ENCODE data around the gene C3orf62. TPM values are rescaled to one million over a fixed set of nuclear protein-coding genes. Genes with fewer than 3 reads are reported as not detected.

The C3orf62 gene
- total RNA-seq, 4 donors from 2014 or later: 5.9 to 9.0 (median 8.5) TPM

DNA sequence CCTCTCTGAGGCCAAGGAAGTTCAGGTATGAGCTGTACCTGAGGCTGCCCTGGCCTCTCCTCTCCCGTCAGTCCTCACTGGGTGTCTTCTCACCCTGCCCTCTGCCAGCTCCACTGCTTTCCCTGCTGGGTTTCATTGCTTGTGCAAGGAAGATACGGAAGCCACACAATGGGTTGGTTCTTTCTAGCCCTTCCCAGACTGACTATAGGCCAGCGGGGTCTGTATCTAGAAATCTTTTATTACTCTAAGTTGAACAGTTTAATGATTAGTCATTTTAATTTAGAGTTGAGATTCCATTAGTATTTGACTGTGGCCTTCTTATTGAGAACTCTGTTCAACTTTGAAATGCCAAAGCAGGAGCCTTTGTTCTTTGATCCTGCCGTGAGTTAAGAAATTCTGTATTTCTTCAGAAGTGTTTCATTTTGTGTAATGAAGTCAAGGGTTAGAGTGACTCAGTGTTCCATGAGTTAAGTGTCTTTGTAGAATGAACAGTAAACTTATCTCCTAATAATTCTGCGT, 16.2 kb downstream of the C3orf62 start:
- peaks cover 7% of the 10 kb centered on the region for H3K4me1 ChIP-seq
- no peak for DNase-seq (ENCODE audit: low spot score in 2 of 2)
- H3K9me3 ChIP-seq: no peaks in the 10 kb centered on the region
- TF ChIP-seq, protein P1, sequence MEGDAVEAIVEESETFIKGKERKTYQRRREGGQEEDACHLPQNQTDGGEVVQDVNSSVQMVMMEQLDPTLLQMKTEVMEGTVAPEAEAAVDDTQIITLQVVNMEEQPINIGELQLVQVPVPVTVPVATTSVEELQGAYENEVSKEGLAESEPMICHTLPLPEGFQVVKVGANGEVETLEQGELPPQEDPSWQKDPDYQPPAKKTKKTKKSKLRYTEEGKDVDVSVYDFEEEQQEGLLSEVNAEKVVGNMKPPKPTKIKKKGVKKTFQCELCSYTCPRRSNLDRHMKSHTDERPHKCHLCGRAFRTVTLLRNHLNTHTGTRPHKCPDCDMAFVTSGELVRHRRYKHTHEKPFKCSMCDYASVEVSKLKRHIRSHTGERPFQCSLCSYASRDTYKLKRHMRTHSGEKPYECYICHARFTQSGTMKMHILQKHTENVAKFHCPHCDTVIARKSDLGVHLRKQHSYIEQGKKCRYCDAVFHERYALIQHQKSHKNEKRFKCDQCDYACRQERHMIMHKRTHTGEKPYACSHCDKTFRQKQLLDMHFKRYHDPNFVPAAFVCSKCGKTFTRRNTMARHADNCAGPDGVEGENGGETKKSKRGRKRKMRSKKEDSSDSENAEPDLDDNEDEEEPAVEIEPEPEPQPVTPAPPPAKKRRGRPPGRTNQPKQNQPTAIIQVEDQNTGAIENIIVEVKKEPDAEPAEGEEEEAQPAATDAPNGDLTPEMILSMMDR (IDR thresholded peaks at IDR 0.05): no peak
- no peak for TF ChIP-seq POLR2AphosphoS5 (IDR thresholded peaks at IDR 0.05)
- no peak for TF ChIP-seq EP300 (IDR thresholded peaks at IDR 0.05)
- TF ChIP-seq POLR2A (IDR thresholded peaks at IDR 0.05): no peak
- no peak overlapping the region for H3K4me3 ChIP-seq
- no peaks in the 10 kb centered on the region for H3K36me3 ChIP-seq
- no peaks in the 10 kb centered on the region for H3K27me3 ChIP-seq
- no peak overlapping the region for H3K27ac ChIP-seq
- WGBS: 89% methylated on average over 5 of the region's 5 CpGs

DNA sequence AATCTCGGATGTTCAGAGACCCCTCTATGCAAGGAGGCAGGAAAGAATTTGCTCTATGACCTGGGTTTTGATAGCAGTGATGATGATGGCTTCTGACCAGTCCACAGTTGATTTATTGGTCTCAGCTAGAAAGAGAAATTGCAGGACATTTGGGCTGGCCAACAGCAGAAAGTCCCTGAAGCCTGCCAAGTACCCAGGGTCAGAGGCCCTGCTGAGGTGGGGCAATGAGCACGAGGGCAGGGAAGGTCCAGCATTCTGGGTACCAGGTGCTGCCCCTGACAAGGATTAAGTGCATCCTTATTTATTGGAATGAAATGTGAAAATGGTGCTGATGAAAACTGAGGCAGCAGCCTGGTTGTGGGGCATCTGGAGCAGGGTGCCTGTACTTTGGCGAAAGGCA, 19.8 kb downstream of the C3orf62 start:
- Histone ChIP-seq H3K4me1 (peaks cover 8% of the 10 kb centered on the region), H3K27ac (no peak overlapping the region), H3K27me3 (no peaks in the 10 kb centered on the region), H3K4me3 (no peak overlapping the region), H3K36me3 (no peaks in the 10 kb centered on the region), H3K9me3 (no peaks in the 10 kb centered on the region)
- DNase-seq (ENCODE audit: low spot score in 2 of 2): no peak
- 73% methylated on average over 3 of the region's 3 CpGs for WGBS
- no peak for TF ChIP-seq EP300 (IDR thresholded peaks at IDR 0.05)
- no peak for TF ChIP-seq POLR2A (IDR thresholded peaks at IDR 0.05)
- TF ChIP-seq, protein P1 (IDR thresholded peaks at IDR 0.05): no peak
- TF ChIP-seq POLR2AphosphoS5 (IDR thresholded peaks at IDR 0.05): no peak

DNA sequence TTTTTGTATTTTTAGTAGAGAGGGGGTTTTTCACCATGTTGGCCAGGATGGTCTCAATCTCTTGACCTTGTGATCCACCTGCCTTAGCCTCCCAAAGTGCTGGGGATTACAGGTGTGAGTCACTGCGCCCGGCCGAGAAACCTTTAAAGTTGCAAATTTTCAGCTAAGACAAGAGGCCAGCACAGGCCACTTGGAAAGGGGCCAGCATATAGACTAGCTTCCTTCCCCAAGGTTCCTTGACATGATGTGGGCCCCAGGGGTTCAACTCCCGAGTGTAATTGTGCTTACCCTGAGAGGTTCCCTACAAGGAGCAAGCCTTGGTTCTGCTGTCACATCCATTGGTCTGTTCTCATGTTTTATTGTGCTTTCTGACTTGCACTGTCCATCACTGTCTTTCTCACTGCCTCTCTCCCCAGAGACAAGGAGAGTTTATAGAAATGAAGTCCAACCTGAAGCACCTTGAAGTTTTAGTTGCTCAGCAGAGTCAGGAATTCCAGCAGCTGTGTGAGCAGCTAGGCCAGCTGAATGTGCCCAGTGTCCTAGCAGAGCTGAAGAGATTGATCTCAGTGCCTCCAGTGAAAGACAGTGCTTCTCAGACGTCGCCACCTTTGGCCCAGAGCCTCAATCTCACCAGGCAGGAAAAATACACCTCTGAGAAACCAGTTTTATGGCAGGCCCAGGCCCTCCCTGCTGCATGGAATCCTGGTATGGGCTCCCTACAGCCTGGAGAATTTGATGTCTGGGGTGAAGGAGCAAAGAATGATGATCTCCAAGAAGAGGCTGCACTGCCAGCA, 21.1 kb downstream of the C3orf62 start:
- H3K27ac ChIP-seq: no peak overlapping the region
- no peaks in the 10 kb centered on the region for H3K36me3 ChIP-seq
- H3K27me3 ChIP-seq: no peaks in the 10 kb centered on the region
- WGBS: 69% methylated on average over 6 of the region's 6 CpGs
- DNase-seq (ENCODE audit: low spot score in 2 of 2): no peak
- no peak overlapping the region for H3K4me3 ChIP-seq
- H3K4me1 ChIP-seq: peaks cover 8% of the 10 kb centered on the region
- no peak for TF ChIP-seq POLR2A (IDR thresholded peaks at IDR 0.05)
- TF ChIP-seq, protein P1 (IDR thresholded peaks at IDR 0.05): no peak
- no peak for TF ChIP-seq POLR2AphosphoS5 (IDR thresholded peaks at IDR 0.05)
- no peak for TF ChIP-seq EP300 (IDR thresholded peaks at IDR 0.05)
- no peaks in the 10 kb centered on the region for H3K9me3 ChIP-seq

DNA sequence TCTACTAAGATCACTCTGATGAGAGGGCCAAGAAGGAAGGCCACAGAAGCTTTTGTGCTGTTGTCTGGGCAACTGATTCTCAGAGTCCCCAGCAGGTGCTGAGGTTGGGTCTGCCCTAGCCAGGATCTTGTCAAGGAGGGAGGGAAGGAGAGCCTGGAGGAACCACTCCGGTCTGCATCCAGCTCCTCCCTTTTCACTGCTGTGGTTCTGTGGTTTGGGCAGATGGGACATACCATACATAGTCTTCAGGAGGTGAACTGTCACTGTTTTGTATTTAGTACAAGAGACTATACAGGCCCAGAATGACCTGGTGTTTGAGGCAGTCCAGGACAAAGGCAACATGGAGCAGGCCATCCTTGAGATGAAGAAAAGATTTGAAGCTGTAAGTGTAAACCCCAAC, 21.9 kb downstream of the C3orf62 start:
- no peaks in the 10 kb centered on the region for H3K36me3 ChIP-seq
- H3K27ac ChIP-seq: no peak overlapping the region
- no peaks in the 10 kb centered on the region for H3K9me3 ChIP-seq
- no peak overlapping the region for H3K4me3 ChIP-seq
- TF ChIP-seq, protein P1 (IDR thresholded peaks at IDR 0.05): no peak
- TF ChIP-seq POLR2A (IDR thresholded peaks at IDR 0.05): no peak
- WGBS: 43% methylated on average over 1 of the region's 1 CpG
- no peaks in the 10 kb centered on the region for H3K27me3 ChIP-seq
- H3K4me1 ChIP-seq: peaks cover 8% of the 10 kb centered on the region
- DNase-seq (ENCODE audit: low spot score in 2 of 2): no peak

DNA sequence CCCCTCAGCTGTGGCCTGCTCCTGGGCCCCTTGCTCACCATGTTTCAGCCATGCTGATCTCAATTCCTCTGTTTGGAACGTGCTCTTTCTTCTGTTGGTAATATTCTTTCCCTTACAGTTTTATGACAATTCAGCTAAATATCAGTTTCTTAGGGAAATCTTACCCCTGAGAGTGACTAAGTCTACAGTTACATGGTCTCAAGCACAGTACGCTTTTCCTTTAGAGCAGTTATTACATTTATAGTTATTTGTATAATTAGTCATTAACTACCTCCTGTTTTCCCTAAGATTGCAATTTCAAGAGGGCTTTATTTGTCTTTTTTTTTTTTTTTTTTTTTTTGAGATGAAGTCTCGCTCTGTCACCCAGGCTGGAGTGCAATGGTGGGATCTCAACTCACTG, 23.5 kb downstream of the C3orf62 start:
- Histone ChIP-seq H3K4me3 (no peak overlapping the region), H3K27me3 (no peaks in the 10 kb centered on the region), H3K4me1 (peaks cover 15% of the 10 kb centered on the region), H3K9me3 (no peaks in the 10 kb centered on the region), H3K27ac (no peak overlapping the region), H3K36me3 (no peaks in the 10 kb centered on the region)
- no peak for TF ChIP-seq EP300 (IDR thresholded peaks at IDR 0.05)
- TF ChIP-seq, protein P1 (IDR thresholded peaks at IDR 0.05): no peak
- no peak for TF ChIP-seq POLR2AphosphoS5 (IDR thresholded peaks at IDR 0.05)
- TF ChIP-seq POLR2A (IDR thresholded peaks at IDR 0.05): no peak
- DNase-seq (ENCODE audit: low spot score in 2 of 2): no peak
- WGBS: 93% methylated on average over 3 of the region's 3 CpGs
